IMR-90 (cell line): ENCODE results near the gene OPTN. TPM values are rescaled to one million over a fixed set of nuclear protein-coding genes. Genes with fewer than 3 reads are reported as not detected.
A peak's percentile ranks its signal among the peaks of the same experiment; 100 is the strongest.

ENCODE experiments used
- ATAC-seq: fragments of 200-7000 bp; cut with Tn5 transposase; 2 replicates; pipeline ENCODE4 v1.9.1; 2020; ENCODE audit warnings: low read depth, mild to moderate bottlenecking, moderate library complexity
- BruUV-seq: library from RNA; stranded (reverse); fragments of 400-500 nt; replicated peaks from 2 replicates; lab custom pipeline; 2021; lab: Mats Ljungman, UMichigan
- CTCF ChIA-PET: fragments of 300-600 bp; formaldehyde crosslinking; extraction: SDS; loops from one replicate; lab custom pipeline; 2021; ENCODE audit warnings: antibody characterized with exemption; lab: Yijun Ruan, JAX
- POLR2A ChIA-PET: fragments of 300-600 bp; sonication (Branson Sonifier 250); formaldehyde crosslinking; loops from one replicate; lab custom pipeline; 2022; ENCODE audit warnings: antibody characterized with exemption; ENCODE audit not compliant: unreplicated experiment; lab: Charles Lee
- DNase-seq: peaks from one replicate; pipeline ENCODE4 v3.0.0; 2013
- H2AFZ ChIP-seq: replicated peaks from 2 replicates; pipeline ENCODE3; 2013; ENCODE audit warnings: low read length, mild to moderate bottlenecking; ENCODE audit not compliant: poor library complexity
- H2AK5ac ChIP-seq: 2 replicates; pipeline ENCODE4 v1.6.1; 2013; ENCODE audit warnings: low read depth, low read length, inconsistent platforms
- H2AK9ac ChIP-seq: replicated peaks from 2 replicates; pipeline ENCODE3; 2013; ENCODE audit warnings: mild to moderate bottlenecking, low read depth, low read length, moderate library complexity; ENCODE audit not compliant: poor library complexity
- H2BK120ac ChIP-seq: 2 replicates; pipeline ENCODE4 v1.6.1; 2013; ENCODE audit warnings: low read depth, low read length, inconsistent platforms
- H2BK15ac ChIP-seq: 3 replicates; pipeline ENCODE4 v1.6.1; 2013; ENCODE audit warnings: low read depth, low read length, inconsistent platforms
- H2BK20ac ChIP-seq: 2 replicates; pipeline ENCODE4 v1.6.1; 2013; ENCODE audit warnings: low read depth, mild to moderate bottlenecking, inconsistent platforms, low read length, moderate library complexity
- H2BK5ac ChIP-seq: 2 replicates; pipeline ENCODE4 v1.6.1; 2013; ENCODE audit warnings: mild to moderate bottlenecking, low read depth, low read length, inconsistent platforms; ENCODE audit not compliant: poor library complexity, severe bottlenecking
- H3K14ac ChIP-seq: replicated peaks from 2 replicates; pipeline ENCODE4 v1.6.1; 2013; ENCODE audit warnings: low read depth, low read length, inconsistent platforms
- H3K18ac ChIP-seq: 2 replicates; pipeline ENCODE4 v1.6.1; 2013; ENCODE audit warnings: low read depth, low read length, control low read depth
- H3K23ac ChIP-seq: 2 replicates; pipeline ENCODE4 v1.6.1; 2013; ENCODE audit warnings: low read depth, low read length, inconsistent platforms
- H3K27ac ChIP-seq: 2 replicates; pipeline ENCODE4 v1.5.1; 2013; ENCODE audit warnings: mild to moderate bottlenecking, control low read depth, low read length; ENCODE audit not compliant: insufficient read depth
- H3K27me3 ChIP-seq: 2 replicates; pipeline ENCODE4 v1.6.1; 2013; ENCODE audit warnings: low read length; ENCODE audit not compliant: control insufficient read depth, insufficient read depth
- H3K36me3 ChIP-seq: 2 replicates; pipeline ENCODE4 v1.6.1; 2013; ENCODE audit warnings: low read length, mixed read lengths; ENCODE audit not compliant: control insufficient read depth, insufficient read depth
- H3K4ac ChIP-seq: 2 replicates; pipeline ENCODE4 v1.6.1; 2013; ENCODE audit warnings: low read depth, low read length, inconsistent platforms
- H3K4me1 ChIP-seq: 2 replicates; pipeline ENCODE4 v1.6.1; 2013; ENCODE audit warnings: low read length, mixed read lengths; ENCODE audit not compliant: control insufficient read depth, insufficient read depth
- H3K4me2 ChIP-seq: 2 replicates; pipeline ENCODE4 v1.6.1; 2013; ENCODE audit warnings: low read depth, mild to moderate bottlenecking, control low read depth, low read length, moderate library complexity
- H3K4me3 ChIP-seq: 2 replicates; pipeline ENCODE4 v1.5.1; 2013; ENCODE audit warnings: low read depth, mild to moderate bottlenecking, control low read depth, low read length, moderate library complexity; ENCODE audit not compliant: insufficient read depth
- H3K56ac ChIP-seq: 2 replicates; pipeline ENCODE4 v1.6.1; 2013; ENCODE audit warnings: low read length, inconsistent platforms; ENCODE audit not compliant: insufficient read depth; ENCODE audit errors: extremely low read depth
- H3K79me1 ChIP-seq, 2 experiments: 2 replicates each; pipeline ENCODE4 v1.6.1; 2013; ENCODE audit warnings: low read length in 2 of 2, inconsistent platforms in 1 of 2, low read depth in 1 of 2
- H3K9ac ChIP-seq: 2 replicates; pipeline ENCODE4 v1.6.1; 2013; ENCODE audit warnings: low read depth, low read length, control low read depth
- H3K9me1 ChIP-seq: 2 replicates; pipeline ENCODE4 v1.6.1; 2013; ENCODE audit warnings: low read length, inconsistent platforms; ENCODE audit not compliant: insufficient read depth
- H3K9me3 ChIP-seq: 2 replicates; pipeline ENCODE4 v1.6.1; 2013; ENCODE audit warnings: low read length; ENCODE audit not compliant: control insufficient read depth, insufficient read depth
- H4K20me1 ChIP-seq: 2 replicates; pipeline ENCODE4 v1.6.1; 2013; ENCODE audit warnings: low read length, inconsistent platforms; ENCODE audit not compliant: insufficient read depth
- H4K5ac ChIP-seq: 2 replicates; pipeline ENCODE4 v1.6.1; 2013; ENCODE audit warnings: mild to moderate bottlenecking, low read depth, low read length, control low read depth
- H4K8ac ChIP-seq, 2 experiments: 2 replicates each; pipeline ENCODE4 v1.6.1; 2013; ENCODE audit warnings: low read depth in 2 of 2, low read length in 2 of 2, control low read depth in 1 of 2, inconsistent platforms in 1 of 2
- H4K91ac ChIP-seq: 2 replicates; pipeline ENCODE4 v1.6.1; 2013; ENCODE audit warnings: low read depth, low read length, inconsistent platforms; ENCODE audit not compliant: insufficient read depth
- BHLHE40 ChIP-seq: fragments of 150-350 bp; IDR thresholded peaks from 2 replicates; pipeline ENCODE4 v1.6.1; 2016; ENCODE audit warnings: mild to moderate bottlenecking, low read depth, low read length
- CEBPB ChIP-seq: IDR thresholded peaks from 2 replicates; pipeline ENCODE4 v1.6.1; 2012; ENCODE audit warnings: low read depth, low read length, improper control_type of control experiment
- CHD1 ChIP-seq: IDR thresholded peaks from 2 replicates; pipeline ENCODE4 v1.6.1; 2012; ENCODE audit warnings: low read depth, low read length, improper control_type of control experiment
- ELK1 ChIP-seq: fragments of 150-350 bp; IDR thresholded peaks from 2 replicates; pipeline ENCODE4 v1.6.1; 2016; ENCODE audit warnings: low read depth, mild to moderate bottlenecking, low read length, moderate library complexity, borderline replicate concordance
- MAFK ChIP-seq: IDR thresholded peaks from 2 replicates; pipeline ENCODE4 v1.6.1; 2012; ENCODE audit warnings: low read depth, low read length, improper control_type of control experiment
- MAZ ChIP-seq: IDR thresholded peaks from 2 replicates; pipeline ENCODE4 v1.6.1; 2012; ENCODE audit warnings: low read depth, mild to moderate bottlenecking, low read length, improper control_type of control experiment, moderate library complexity, borderline replicate concordance
- MXI1 ChIP-seq: IDR thresholded peaks from 2 replicates; pipeline ENCODE4 v1.6.1; 2012; ENCODE audit warnings: low read depth, mild to moderate bottlenecking, low read length, moderate library complexity, borderline replicate concordance
- NFE2L2 ChIP-seq: fragments of 150-350 bp; IDR thresholded peaks from 2 replicates; pipeline ENCODE4 v1.6.1; 2016; ENCODE audit warnings: low read depth, mild to moderate bottlenecking, low read length
- POLR2A ChIP-seq: IDR thresholded peaks from 2 replicates; pipeline ENCODE4 v1.6.1; 2012; ENCODE audit warnings: mild to moderate bottlenecking, low read depth, low read length
- RCOR1 ChIP-seq: IDR thresholded peaks from 2 replicates; pipeline ENCODE4 v1.6.1; 2012; ENCODE audit warnings: mild to moderate bottlenecking, low read length, improper control_type of control experiment; ENCODE audit not compliant: insufficient replicate concordance
- RFX5 ChIP-seq: IDR thresholded peaks from 2 replicates; pipeline ENCODE4 v1.8.0; 2012; ENCODE audit warnings: low read depth, mild to moderate bottlenecking, low read length, moderate library complexity
- SMC3 ChIP-seq: fragments of 150-350 bp; IDR thresholded peaks from 2 replicates; pipeline ENCODE4 v1.6.1; 2016; ENCODE audit warnings: low read depth, mild to moderate bottlenecking, antibody characterized with exemption, low read length, moderate library complexity
- USF2 ChIP-seq: fragments of 150-350 bp; IDR thresholded peaks from 2 replicates; pipeline ENCODE4 v1.6.1; 2017; ENCODE audit warnings: mild to moderate bottlenecking, antibody characterized with exemption, low read length, low read depth
- WGBS, 2 experiments: methylation state at CpG; one replicate each; pipeline versions ENCODE4 v1.1.5 to v1.1.7; 2013; ENCODE audit warnings: missing lambda C conversion rate in 2 of 2; ENCODE audit not compliant: insufficient read length in 1 of 2; ENCODE audit errors: extremely low coverage in 2 of 2; 5-methylcytosine and 5-hydroxymethylcytosine counted together
- dilution Hi-C: fragments of 300-500 bp; cut with HindIII; formaldehyde crosslinking; loops from one replicate; pipeline ENCODE4 v1.14.3; 2018; ENCODE audit warnings: low sequenced_read_pairs; ENCODE audit not compliant: unreplicated experiment
- in situ Hi-C: fragments of 300-500 bp; cut with MboI; formaldehyde crosslinking; loops from 3 replicates; pipeline ENCODE4 v1.14.3; 2019; ENCODE audit warnings: low sequenced_read_pairs, inconsistent platforms, mixed read lengths
- intact Hi-C: fragments of 100-400 bp; cut with micrococcal nuclease; formaldehyde crosslinking; loops from 2 replicates; pipeline ENCODE4 v1.10.0; 2022
- polyA plus RNA-seq, 3 experiments: library from polyadenylated mRNA; depleted of rRNA; stranded (reverse); fragments of >200 nt; gene quantifications; 2 replicates each; pipeline ENCODE4 v1.2.3, GENCODE V29; 2012; ENCODE audit warnings: low replicate concordance in 1 of 3
- total RNA-seq: library from RNA; depleted of rRNA; stranded (reverse); fragments of >200 nt; gene quantifications from 2 replicates; pipeline ENCODE4 v1.2.3, GENCODE V29; 2012
- TF ChIP-seq, protein P1 (sequence below): conservative IDR thresholded peaks from 2 replicates; pipeline ENCODE4 v1.5.1; 2012; ENCODE audit warnings: mild to moderate bottlenecking, low read depth, low read length, improper control_type of control experiment

The OPTN gene
- total and polyA plus RNA-seq, 2 of the 4 experiments (the other 2 are of a cell fraction), result 34.8 to 41.4 TPM

GRCh38 chr10:13087986-13088618 lies 11.9 kb upstream of the OPTN start:
- Histone ChIP-seq H4K8ac (no peak overlapping the region; a peak in 1 of 4 replicates), H3K9me3 (peaks cover 13% of the 10 kb centered on the region), H3K4ac (peak overlapping the region; percentile 75; the same call in 1 of the 2 replicates), H3K14ac (no peak overlapping the region), H2BK120ac (peak overlapping the region; percentile 45; the same call in 1 of the 2 replicates), H3K4me2 (peak overlapping the region; percentile 45), H4K20me1 (peaks cover 3% of the 10 kb centered on the region; the same call in 1 of the 2 replicates), H3K9me1 (peaks cover 9% of the 10 kb centered on the region; the same call in 1 of the 2 replicates), H2AFZ (no peak overlapping the region), H3K36me3 (no peaks in the 10 kb centered on the region), H2AK5ac (peak overlapping the region; percentile 46; the same call in 1 of the 2 replicates), H3K27ac (peak overlapping the region; percentile 72; the same call in 1 of the 2 replicates), H3K4me3 (no peak overlapping the region), H3K56ac (no peak overlapping the region; the same call in 1 of the 2 replicates), H3K79me1 (no peaks in the 10 kb centered on the region), H3K4me1 (peaks cover 8% of the 10 kb centered on the region), H4K91ac (no peak overlapping the region), H3K9ac (no peak overlapping the region), H2BK5ac (peak overlapping the region; percentile 75), H2BK15ac (no peak overlapping the region), H3K23ac (no peak overlapping the region; the same call in 1 of the 2 replicates), H2AK9ac (no peak overlapping the region), H3K27me3 (no peaks in the 10 kb centered on the region), H3K18ac (peak overlapping the region; percentile 84; the same call in 1 of the 2 replicates), H4K5ac (peak overlapping the region; percentile 21; the same call in 1 of the 2 replicates), H2BK20ac (peak overlapping the region; percentile 48; the same call in 1 of the 2 replicates)
- ChIA-PET CTCF (interaction anchor here (1.0 kb wide), 1 partner anchor 13 kb away, joined by 3 read pairs; no protein-coding TSS in a partner anchor), POLR2A (no interaction called here)
- intact Hi-C loops (no loop called here), dilution Hi-C loops (no loop called here), in situ Hi-C loops (no loop called here)
- ATAC-seq (peak; percentile 89), DNase-seq (peak; percentile 90)
- 20% methylated on average over 2 of the region's 7 CpGs; no CpG with 5 or more reads in 1 of the 2 experiments for WGBS, 2 experiments
- BruUV-seq, result no TSS peak
- TF ChIP-seq POLR2A, result no peak
- TF ChIP-seq NFE2L2, result no peak
- no peak for TF ChIP-seq MAFK
- TF ChIP-seq ELK1, result no peak
- no peak for TF ChIP-seq MXI1
- TF ChIP-seq CHD1, result no peak
- TF ChIP-seq MAZ, result no peak
- TF ChIP-seq USF2, result no peak
- peak; percentile 80 for TF ChIP-seq CEBPB
- no peak for TF ChIP-seq RFX5
- TF ChIP-seq, protein P1, sequence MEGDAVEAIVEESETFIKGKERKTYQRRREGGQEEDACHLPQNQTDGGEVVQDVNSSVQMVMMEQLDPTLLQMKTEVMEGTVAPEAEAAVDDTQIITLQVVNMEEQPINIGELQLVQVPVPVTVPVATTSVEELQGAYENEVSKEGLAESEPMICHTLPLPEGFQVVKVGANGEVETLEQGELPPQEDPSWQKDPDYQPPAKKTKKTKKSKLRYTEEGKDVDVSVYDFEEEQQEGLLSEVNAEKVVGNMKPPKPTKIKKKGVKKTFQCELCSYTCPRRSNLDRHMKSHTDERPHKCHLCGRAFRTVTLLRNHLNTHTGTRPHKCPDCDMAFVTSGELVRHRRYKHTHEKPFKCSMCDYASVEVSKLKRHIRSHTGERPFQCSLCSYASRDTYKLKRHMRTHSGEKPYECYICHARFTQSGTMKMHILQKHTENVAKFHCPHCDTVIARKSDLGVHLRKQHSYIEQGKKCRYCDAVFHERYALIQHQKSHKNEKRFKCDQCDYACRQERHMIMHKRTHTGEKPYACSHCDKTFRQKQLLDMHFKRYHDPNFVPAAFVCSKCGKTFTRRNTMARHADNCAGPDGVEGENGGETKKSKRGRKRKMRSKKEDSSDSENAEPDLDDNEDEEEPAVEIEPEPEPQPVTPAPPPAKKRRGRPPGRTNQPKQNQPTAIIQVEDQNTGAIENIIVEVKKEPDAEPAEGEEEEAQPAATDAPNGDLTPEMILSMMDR, result no peak
- TF ChIP-seq RCOR1, result no peak
- TF ChIP-seq BHLHE40, result peak; percentile 87
- no peak for TF ChIP-seq SMC3
